ENCODE data around the gene TBC1D13. TPM values are rescaled to one million over a fixed set of nuclear protein-coding genes. Genes with fewer than 3 reads are reported as not detected.

Gene TBC1D13
- polyA plus RNA-seq, 2 of the 4 experiments (the other 2 are of a cell fraction), result 13.9 to 17.6 TPM

DNA sequence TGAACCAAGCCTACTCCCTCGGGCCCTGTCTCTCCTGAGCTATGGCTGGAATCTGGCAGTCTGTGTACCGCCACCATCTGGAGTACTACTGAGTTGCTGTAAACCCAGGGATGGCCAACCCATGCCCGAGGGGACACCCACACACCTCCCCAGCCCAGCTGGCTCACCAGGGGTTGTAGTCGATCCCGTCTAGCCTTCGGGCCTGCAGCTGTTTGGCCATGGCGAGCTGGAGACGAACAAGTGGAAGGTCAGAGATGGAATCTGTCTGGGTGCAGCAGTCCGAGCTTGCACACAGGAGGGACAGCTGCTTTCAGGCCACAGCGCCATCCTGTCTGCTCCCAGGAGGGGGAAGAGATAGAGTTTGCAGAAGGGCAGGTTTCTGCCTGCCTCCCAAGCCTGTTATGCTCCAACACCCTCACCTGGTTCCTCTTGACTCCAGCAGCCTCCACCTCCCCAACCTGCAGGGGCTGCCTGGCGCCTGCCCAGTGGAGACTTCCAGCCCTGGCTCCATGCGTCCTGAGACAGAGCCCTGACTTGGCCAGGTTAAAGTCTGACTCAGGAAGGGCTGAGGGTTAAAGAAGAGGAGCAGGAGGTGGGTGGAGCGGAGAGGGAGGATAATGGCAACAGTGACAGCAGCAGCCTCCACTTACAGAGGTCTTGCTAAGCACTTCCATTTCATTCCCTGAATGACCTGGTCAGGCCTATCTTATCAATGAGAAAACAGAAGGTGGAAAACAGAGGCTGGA lies 58.3 kb downstream of the TBC1D13 start:
- TF ChIP-seq, protein P1, sequence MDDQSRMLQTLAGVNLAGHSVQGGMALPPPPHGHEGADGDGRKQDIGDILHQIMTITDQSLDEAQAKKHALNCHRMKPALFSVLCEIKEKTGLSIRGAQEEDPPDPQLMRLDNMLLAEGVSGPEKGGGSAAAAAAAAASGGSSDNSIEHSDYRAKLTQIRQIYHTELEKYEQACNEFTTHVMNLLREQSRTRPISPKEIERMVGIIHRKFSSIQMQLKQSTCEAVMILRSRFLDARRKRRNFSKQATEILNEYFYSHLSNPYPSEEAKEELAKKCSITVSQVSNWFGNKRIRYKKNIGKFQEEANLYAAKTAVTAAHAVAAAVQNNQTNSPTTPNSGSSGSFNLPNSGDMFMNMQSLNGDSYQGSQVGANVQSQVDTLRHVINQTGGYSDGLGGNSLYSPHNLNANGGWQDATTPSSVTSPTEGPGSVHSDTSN (IDR thresholded peaks at IDR 0.05), result no peak
- TF ChIP-seq PHF8 (IDR thresholded peaks at IDR 0.05; ENCODE audit: borderline replicate concordance, low read depth) (no peak), ELK1 (IDR thresholded peaks at IDR 0.05; ENCODE audit: low read depth, low read length) (no peak), FOXS1 (CRISPR knock-in tag; IDR thresholded peaks at IDR 0.05) (no peak), EP300 (IDR thresholded peaks at IDR 0.05) (no peak), HOXB13 (CRISPR knock-in tag; IDR thresholded peaks at IDR 0.05; ENCODE audit: low read depth) (no peak), HDAC2 (IDR thresholded peaks at IDR 0.05) (no peak), FOSB (CRISPR knock-in tag; IDR thresholded peaks at IDR 0.05) (no peak), HOXA7 (CRISPR knock-in tag; IDR thresholded peaks at IDR 0.05) (no peak), TP53 (CRISPR knock-in tag; IDR thresholded peaks at IDR 0.05) (no peak), REST (IDR thresholded peaks at IDR 0.05) (no peak), CHD2 (IDR thresholded peaks at IDR 0.05; ENCODE audit: low read length, partially characterized antibody) (no peak), EHMT2 (IDR thresholded peaks at IDR 0.05; ENCODE audit: low read depth) (no peak), CBX8 (IDR thresholded peaks at IDR 0.05) (no peak), MAFK (IDR thresholded peaks at IDR 0.05; ENCODE audit: partially characterized antibody) (no peak), RNF2 (IDR thresholded peaks at IDR 0.05; ENCODE audit: borderline replicate concordance, low read depth) (no peak)
- TF ChIP-seq, protein P2, sequence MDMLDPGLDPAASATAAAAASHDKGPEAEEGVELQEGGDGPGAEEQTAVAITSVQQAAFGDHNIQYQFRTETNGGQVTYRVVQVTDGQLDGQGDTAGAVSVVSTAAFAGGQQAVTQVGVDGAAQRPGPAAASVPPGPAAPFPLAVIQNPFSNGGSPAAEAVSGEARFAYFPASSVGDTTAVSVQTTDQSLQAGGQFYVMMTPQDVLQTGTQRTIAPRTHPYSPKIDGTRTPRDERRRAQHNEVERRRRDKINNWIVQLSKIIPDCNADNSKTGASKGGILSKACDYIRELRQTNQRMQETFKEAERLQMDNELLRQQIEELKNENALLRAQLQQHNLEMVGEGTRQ (IDR thresholded peaks at IDR 0.05), result no peak
- FAIRE-seq (no peak), DNase-seq (ENCODE audit: low read depth in 1 of 2, low spot score in 1 of 2) (no peak), ATAC-seq (peak; percentile 78 to 86)
- H3K4me2 ChIP-seq, result no peak overlapping the region
- no peaks in the 10 kb centered on the region for H3K4me1 ChIP-seq
- WGBS (ENCODE audit: missing lambda C conversion rate), result 89% methylated on average over 11 of the region's 13 CpGs
- no peak overlapping the region for H3K27ac ChIP-seq
- POLR2A ChIA-PET, result interaction anchor here (0.8 kb wide), 1 partner anchor 26 kb away, joined by 3 read pairs; no protein-coding TSS in a partner anchor
- H3K4me3 ChIP-seq, result no peak overlapping the region
- CTCF ChIA-PET, result interaction anchor here (0.6 to 4.6 kb wide), 10 partner anchors 8 to 482 kb away, joined by 3 to 30 read pairs (median 4); no protein-coding TSS in a partner anchor
- H3K9me3 ChIP-seq, result peaks cover 19% of the 10 kb centered on the region

DNA sequence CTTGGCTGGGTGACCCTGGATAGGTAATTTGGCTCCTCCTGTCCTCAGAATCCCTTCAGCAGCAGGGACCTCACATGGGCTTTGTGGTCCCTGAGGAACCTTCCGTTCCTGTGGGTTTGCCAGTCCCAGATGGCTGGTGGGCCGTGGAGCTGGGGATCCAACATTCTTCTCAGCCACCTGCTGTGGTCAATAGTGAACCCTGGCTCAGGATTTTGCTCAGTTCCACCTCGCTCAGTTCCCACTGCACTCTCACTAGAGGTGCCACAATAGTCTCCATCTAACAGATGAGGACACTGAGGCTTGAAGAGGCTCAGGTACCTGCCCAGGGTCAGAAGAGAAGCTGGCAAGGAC lies 59.6 kb downstream of the TBC1D13 start:
- H3K4me3 ChIP-seq, result no peak overlapping the region
- TF ChIP-seq MAX (IDR thresholded peaks at IDR 0.05) (no peak), EP300 (IDR thresholded peaks at IDR 0.05) (no peak), POLR2A (IDR thresholded peaks at IDR 0.05; ENCODE audit: low read length) (no peak), FOSB (CRISPR knock-in tag; IDR thresholded peaks at IDR 0.05) (no peak), ELK1 (IDR thresholded peaks at IDR 0.05; ENCODE audit: low read depth, low read length) (no peak), ZFP36 (IDR thresholded peaks at IDR 0.05; ENCODE audit: borderline replicate concordance, partially characterized antibody) (no peak), HDAC2 (IDR thresholded peaks at IDR 0.05) (no peak), RFX5 (IDR thresholded peaks at IDR 0.05) (no peak), JUNB (IDR thresholded peaks at IDR 0.05) (no peak), FOXS1 (CRISPR knock-in tag; IDR thresholded peaks at IDR 0.05) (no peak), GATA3 (IDR thresholded peaks at IDR 0.05; ENCODE audit: borderline replicate concordance) (no peak), MAZ (IDR thresholded peaks at IDR 0.05; ENCODE audit: borderline replicate concordance, low read depth, low read length) (no peak), RNF2 (IDR thresholded peaks at IDR 0.05; ENCODE audit: borderline replicate concordance, low read depth) (no peak)
- H3K4me1 ChIP-seq, result no peaks in the 10 kb centered on the region
- peaks cover 30% of the 10 kb centered on the region for H3K9me3 ChIP-seq
- ATAC-seq (no peak), DNase-seq (ENCODE audit: low read depth in 1 of 2, low spot score in 1 of 2) (no peak), FAIRE-seq (no peak)
- WGBS (ENCODE audit: missing lambda C conversion rate), result 100% methylated on average over 1 of the region's 3 CpGs
- ChIA-PET CTCF (interaction anchor here (0.6 to 4.1 kb wide), 4 partner anchors 16 to 84 kb away, joined by 3 to 22 read pairs (median 10); no protein-coding TSS in a partner anchor), POLR2A (no interaction called here)
- H3K27ac ChIP-seq, result no peak overlapping the region
- H3K4me2 ChIP-seq, result no peak overlapping the region

Data from A549 (cell line).